GM23248 (cell line): ENCODE results near the gene RNF31. TPM values are rescaled to one million over a fixed set of nuclear protein-coding genes. Genes with fewer than 3 reads are reported as not detected.

Source experiments
- DNase-seq: peaks from one replicate; pipeline ENCODE4 v3.0.0-alpha.2; 2015
- H2AFZ ChIP-seq: fragments of 200-600 bp; sonication (generic); 2 replicates; pipeline ENCODE4 v1.6.1; 2016; ENCODE audit warnings: antibody characterized with exemption
- H3F3A ChIP-seq: fragments of 200-600 bp; sonication (generic); 2 replicates; pipeline ENCODE4 v1.6.1; 2016; ENCODE audit warnings: mild to moderate bottlenecking, antibody characterized with exemption, mixed run types; ENCODE audit not compliant: insufficient read depth
- H3K27ac ChIP-seq: fragments of 200-600 bp; sonication (generic); 2 replicates; pipeline ENCODE4 v1.5.1; 2016; ENCODE audit warnings: mild to moderate bottlenecking
- H3K27me3 ChIP-seq: fragments of 200-600 bp; sonication (generic); replicated peaks from 2 replicates; pipeline ENCODE4 v1.6.1; 2016; ENCODE audit warnings: mild to moderate bottlenecking; ENCODE audit not compliant: insufficient read depth
- H3K36me3 ChIP-seq: fragments of 200-600 bp; sonication (generic); 2 replicates; pipeline ENCODE4 v1.6.1; 2016; ENCODE audit warnings: low read depth, mild to moderate bottlenecking
- H3K4me1 ChIP-seq: fragments of 200-600 bp; sonication (generic); 2 replicates; pipeline ENCODE4 v1.6.1; 2016; ENCODE audit warnings: mild to moderate bottlenecking; ENCODE audit not compliant: insufficient read depth
- H3K4me2 ChIP-seq: fragments of 200-600 bp; sonication (generic); one replicate; pipeline ENCODE4 v1.6.1; 2016; ENCODE audit warnings: mild to moderate bottlenecking; ENCODE audit not compliant: unreplicated experiment
- H3K4me3 ChIP-seq: fragments of 200-600 bp; sonication (generic); 2 replicates; pipeline ENCODE4 v1.5.1; 2016; ENCODE audit warnings: mild to moderate bottlenecking
- H3K79me2 ChIP-seq: fragments of 200-600 bp; sonication (generic); 2 replicates; pipeline ENCODE4 v1.6.1; 2016; ENCODE audit warnings: mild to moderate bottlenecking; ENCODE audit not compliant: insufficient read depth
- H3K9ac ChIP-seq: fragments of 200-600 bp; sonication (generic); 2 replicates; pipeline ENCODE4 v1.6.1; 2016; ENCODE audit warnings: mild to moderate bottlenecking
- H3K9me2 ChIP-seq: fragments of 200-600 bp; sonication (generic); 2 replicates; pipeline ENCODE4 v1.6.1; 2016; ENCODE audit warnings: mixed run types, mild to moderate bottlenecking, moderate library complexity; ENCODE audit not compliant: insufficient read depth
- H3K9me3 ChIP-seq: fragments of 200-600 bp; sonication (generic); one replicate; pipeline ENCODE4 v1.6.1; 2017; ENCODE audit warnings: low read depth
- H4K20me1 ChIP-seq: fragments of 200-600 bp; sonication (generic); 2 replicates; pipeline ENCODE4 v1.6.0; 2016; ENCODE audit not compliant: insufficient read depth
- EZH2 ChIP-seq: fragments of 200-600 bp; sonication (generic); IDR thresholded peaks from 2 replicates; pipeline ENCODE4 v1.6.1; 2018; ENCODE audit warnings: antibody characterized with exemption, mild to moderate bottlenecking; ENCODE audit not compliant: insufficient read depth, poor library complexity, severe bottlenecking
- EZH2phosphoT487 ChIP-seq: fragments of 200-600 bp; sonication (generic); IDR thresholded peaks from 2 replicates; pipeline ENCODE4 v1.6.1; 2018; ENCODE audit warnings: antibody characterized with exemption, moderate library complexity, mild to moderate bottlenecking, low read depth; ENCODE audit not compliant: insufficient read depth
- WGBS, 2 experiments: methylation state at CpG; one replicate each; pipeline ENCODE4 v1.1.6; 2015 to 2017; ENCODE audit warnings: low lambda C conversion rate in 2 of 2, low coverage in 1 of 2; ENCODE audit errors: missing lambda C conversion rate in 2 of 2; 5-methylcytosine and 5-hydroxymethylcytosine counted together
- in situ Hi-C: fragments of 300-500 bp; cut with MboI; formaldehyde crosslinking; loops from 2 replicates; pipeline ENCODE4 v1.15.0; 2020
- polyA plus RNA-seq: library from polyadenylated mRNA; unstranded; fragments of >200 nt; fragmentation: Nextera tagmentation; extraction: Ambion mirVana; gene quantifications from 2 replicates; pipeline ENCODE4 v1.2.1, GENCODE V29; 2016
- total RNA-seq: library from RNA; depleted of rRNA; stranded (reverse); fragments of >200 nt; shearing (Covaris generic); gene quantifications from 2 replicates; pipeline ENCODE4 v1.2.3, GENCODE V29; 2014

The RNF31 gene
- total and polyA plus RNA-seq, 2 experiments from 2014 or later = 29.4 to 40.3 TPM

DNA sequence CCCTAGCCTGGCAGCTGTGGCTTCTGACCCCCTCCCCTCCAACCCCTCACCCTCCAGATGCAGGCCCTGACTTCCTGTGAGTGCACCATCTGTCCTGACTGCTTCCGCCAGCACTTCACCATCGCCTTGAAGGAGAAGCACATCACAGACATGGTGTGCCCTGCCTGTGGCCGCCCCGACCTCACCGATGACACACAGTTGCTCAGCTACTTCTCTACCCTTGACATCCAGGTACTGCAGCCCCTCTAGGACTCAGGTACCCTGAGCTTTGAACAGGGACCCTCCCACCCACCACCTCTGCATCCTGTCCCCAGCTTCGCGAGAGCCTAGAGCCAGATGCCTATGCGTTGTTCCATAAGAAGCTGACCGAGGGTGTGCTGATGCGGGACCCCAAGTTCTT, 7.8 kb downstream of the RNF31 start:
- WGBS, 2 experiments = 95 to 100% methylated on average over 10 of the region's 10 CpGs
- no peak overlapping the region for H2AFZ ChIP-seq
- H3K27me3 ChIP-seq = no peaks in the 10 kb centered on the region
- peaks cover 6% of the 10 kb centered on the region for H3K79me2 ChIP-seq
- in situ Hi-C loops = no loop called here
- peaks cover 31% of the 10 kb centered on the region for H3K36me3 ChIP-seq
- no peak overlapping the region for H3K27ac ChIP-seq
- H4K20me1 ChIP-seq = no peaks in the 10 kb centered on the region
- DNase-seq = no peak
- H3K9me3 ChIP-seq = no peaks in the 10 kb centered on the region
- no peak overlapping the region for H3K4me3 ChIP-seq
- TF ChIP-seq EZH2 (no peak), EZH2phosphoT487 (no peak)
- H3K4me2 ChIP-seq = no peak overlapping the region
- H3F3A ChIP-seq = peaks cover 15% of the 10 kb centered on the region; the same call in 1 of the 2 replicates
- H3K4me1 ChIP-seq = no peaks in the 10 kb centered on the region
- H3K9me2 ChIP-seq = no peaks in the 10 kb centered on the region
- no peak overlapping the region for H3K9ac ChIP-seq

DNA sequence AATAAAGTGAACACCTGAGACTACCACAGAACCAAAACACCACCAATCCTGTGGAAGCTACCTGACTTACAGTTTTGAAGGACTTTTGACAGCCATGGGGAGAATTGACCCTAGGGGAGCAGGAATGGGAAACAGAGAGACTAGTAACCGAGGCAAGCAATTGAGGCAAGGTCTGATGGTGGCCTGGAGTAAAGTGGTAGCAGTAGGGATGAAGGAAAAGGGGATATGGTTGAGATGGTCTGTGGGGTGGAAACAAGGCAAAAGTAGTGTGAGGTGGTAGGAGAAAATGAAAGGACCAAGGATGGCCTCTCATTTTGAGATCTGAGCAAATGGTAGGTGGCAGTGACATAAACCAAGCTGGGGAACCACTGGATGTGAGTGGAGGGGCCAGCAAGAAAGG, 9.5 kb downstream of the RNF31 start:
- Histone ChIP-seq H3K4me1 (no peaks in the 10 kb centered on the region), H3K9ac (no peak overlapping the region), H3K4me3 (no peak overlapping the region), H4K20me1 (no peaks in the 10 kb centered on the region), H3K36me3 (peaks cover 36% of the 10 kb centered on the region), H2AFZ (no peak overlapping the region), H3K27me3 (no peaks in the 10 kb centered on the region), H3K27ac (no peak overlapping the region), H3F3A (peaks cover 25% of the 10 kb centered on the region; the same call in 1 of the 2 replicates), H3K9me2 (no peaks in the 10 kb centered on the region), H3K79me2 (peaks cover 8% of the 10 kb centered on the region), H3K4me2 (no peak overlapping the region), H3K9me3 (no peaks in the 10 kb centered on the region)
- DNase-seq = no peak
- in situ Hi-C loops = no loop called here
- no peak for TF ChIP-seq EZH2phosphoT487
- no peak for TF ChIP-seq EZH2
- 100% methylated on average over 1 of the region's 1 CpG for WGBS, 2 experiments

DNA sequence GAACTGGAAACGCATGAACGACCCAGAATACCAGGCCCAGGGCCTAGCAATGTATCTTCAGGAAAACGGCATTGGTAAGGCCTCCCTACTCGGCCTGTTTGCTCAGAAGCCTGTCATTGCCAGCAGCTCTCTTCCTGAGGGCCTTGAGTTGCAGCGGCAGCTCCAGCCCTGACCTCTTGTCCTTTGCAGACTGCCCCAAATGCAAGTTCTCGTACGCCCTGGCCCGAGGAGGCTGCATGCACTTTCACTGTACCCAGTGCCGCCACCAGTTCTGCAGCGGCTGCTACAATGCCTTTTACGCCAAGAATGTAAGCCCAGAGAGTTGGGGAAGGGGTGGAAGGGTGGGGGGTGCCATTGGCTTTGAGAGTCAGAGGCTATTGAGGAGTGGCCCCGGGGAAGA, 10.0 kb downstream of the RNF31 start:
- peaks cover 30% of the 10 kb centered on the region; the same call in 1 of the 2 replicates for H3F3A ChIP-seq
- no peaks in the 10 kb centered on the region for H3K9me3 ChIP-seq
- H3K36me3 ChIP-seq = peaks cover 35% of the 10 kb centered on the region
- no peaks in the 10 kb centered on the region for H3K27me3 ChIP-seq
- in situ Hi-C loops = no loop called here
- no peak overlapping the region for H3K4me3 ChIP-seq
- H3K4me2 ChIP-seq = no peak overlapping the region
- WGBS, 2 experiments = 99% methylated on average over 11 to 12 of the region's 12 CpGs
- H3K4me1 ChIP-seq = peaks cover 2% of the 10 kb centered on the region
- no peak overlapping the region for H2AFZ ChIP-seq
- peaks cover 13% of the 10 kb centered on the region for H3K79me2 ChIP-seq
- no peak overlapping the region for H3K27ac ChIP-seq
- H3K9me2 ChIP-seq = no peaks in the 10 kb centered on the region
- H3K9ac ChIP-seq = no peak overlapping the region
- H4K20me1 ChIP-seq = no peaks in the 10 kb centered on the region
- no peak for DNase-seq
- TF ChIP-seq EZH2 = no peak
- no peak for TF ChIP-seq EZH2phosphoT487

DNA sequence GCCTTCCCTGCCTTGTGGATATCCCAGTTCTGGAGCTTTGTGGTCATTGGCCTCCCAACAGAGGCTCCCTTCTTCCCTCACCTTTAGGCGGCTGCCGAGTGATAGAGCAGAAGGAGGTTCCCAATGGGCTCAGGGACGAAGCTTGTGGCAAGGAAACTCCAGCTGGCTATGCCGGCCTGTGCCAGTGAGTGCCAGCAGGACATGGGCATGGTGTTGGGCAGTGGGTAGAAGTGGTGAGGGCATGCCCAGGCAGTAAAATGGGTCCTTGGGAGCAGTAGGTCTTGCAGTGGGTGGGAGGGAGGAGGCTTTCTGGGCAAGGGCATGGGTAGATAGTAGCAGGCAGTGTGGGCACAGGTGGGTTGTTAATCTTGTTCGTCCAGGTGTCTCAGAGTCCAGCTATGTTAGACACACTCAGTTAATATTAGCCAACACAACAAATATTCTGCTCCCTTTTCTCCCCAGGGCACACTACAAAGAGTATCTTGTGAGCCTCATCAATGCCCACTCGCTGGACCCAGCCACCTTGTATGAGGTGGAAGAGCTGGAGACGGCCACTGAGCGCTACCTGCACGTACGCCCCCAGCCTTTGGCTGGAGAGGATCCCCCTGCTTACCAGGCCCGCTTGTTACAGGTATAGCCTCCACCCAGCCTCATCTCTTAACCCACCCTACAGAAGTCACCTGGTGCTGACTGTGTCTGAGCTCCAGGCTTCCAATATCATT, 12.6 kb downstream of the RNF31 start:
- Histone ChIP-seq H3K9me3 (no peaks in the 10 kb centered on the region), H3K4me3 (no peak overlapping the region), H3K4me1 (peaks cover 5% of the 10 kb centered on the region), H3K79me2 (peaks cover 30% of the 10 kb centered on the region), H3K4me2 (no peak overlapping the region), H3K9me2 (no peaks in the 10 kb centered on the region), H3K9ac (no peak overlapping the region), H2AFZ (no peak overlapping the region), H3K27ac (no peak overlapping the region), H4K20me1 (no peaks in the 10 kb centered on the region), H3K27me3 (no peaks in the 10 kb centered on the region), H3K36me3 (peaks cover 36% of the 10 kb centered on the region), H3F3A (peaks cover 30% of the 10 kb centered on the region; the same call in 1 of the 2 replicates)
- DNase-seq = no peak
- 91% methylated on average over 11 of the region's 11 CpGs for WGBS, 2 experiments
- in situ Hi-C loops = no loop called here
- TF ChIP-seq EZH2phosphoT487 (no peak), EZH2 (no peak)
